C1 segment of cervical spinal cord (tissue), 14 donors: Measurements from ENCODE around the gene MRPL18.

ENCODE experiments used
- DNase-seq, 14 donors: peaks; one replicate each; lab custom pipeline; 2025; lab: John Stamatoyannopoulos, UW

The MRPL18 gene

GRCh38 chr6:159842035-159842434 is 51.8 kb downstream of the MRPL18 start:
- no peak for DNase-seq

GRCh38 chr6:159844737-159845645 is 54.7 kb downstream of the MRPL18 start:
- no peak for DNase-seq
